HG03066 (cell line): ENCODE data around the gene WFDC8.

Experiments used
- ATAC-seq: cut with Tn5 transposase; IDR thresholded peaks from one replicate; pipeline ENCODE4 v1.9.1; 2021; ENCODE audit warnings: low read depth; ENCODE audit not compliant: unreplicated experiment

Gene WFDC8

DNA sequence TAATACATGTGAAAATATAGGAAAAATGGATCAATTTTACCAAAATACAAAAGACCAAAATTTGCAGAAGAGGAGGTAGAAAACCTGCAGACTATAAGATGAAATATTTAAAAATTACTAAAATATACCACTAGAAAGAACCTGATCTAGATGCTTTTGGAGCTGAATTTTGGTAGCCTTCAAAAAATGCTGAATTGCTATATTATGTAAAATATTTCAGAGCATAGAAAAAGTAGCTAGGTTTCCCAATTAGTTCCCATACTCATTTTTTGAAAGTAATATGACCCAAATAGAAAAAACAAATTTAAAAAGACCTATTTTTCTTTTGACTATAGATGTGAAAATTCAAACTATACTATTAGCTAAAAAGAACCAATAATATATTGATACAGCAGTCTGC is 28.3 kb downstream of the WFDC8 start:
- no peak for ATAC-seq

DNA sequence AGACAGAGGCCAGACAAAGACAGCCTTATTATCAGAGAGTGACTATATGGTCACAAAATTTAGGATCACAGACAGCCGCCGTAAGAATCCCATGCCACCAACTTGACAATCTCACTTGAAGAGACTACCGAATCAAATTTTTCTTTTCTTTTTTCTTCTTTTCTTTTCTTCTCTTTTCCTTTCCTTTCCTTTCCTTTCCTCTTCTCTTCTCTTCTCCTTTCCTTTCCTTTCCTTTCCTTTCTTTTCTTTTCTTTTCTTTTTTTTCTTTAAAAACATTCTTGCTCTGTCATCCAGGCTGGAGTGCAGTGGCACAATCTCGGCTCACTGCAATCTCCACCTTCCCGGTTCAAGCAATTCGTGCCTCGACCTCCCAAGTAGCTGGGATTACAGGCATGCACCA is 30.7 kb downstream of the WFDC8 start:
- no peak for ATAC-seq

- ATAC-seq, result no peak
Measured at GRCh38 chr20:45547206-45547770, 31.8 kb downstream of the WFDC8 start, which contains the start of gene EPPIN. TSS of gene EPPIN (minus strand) at chr20:45547401. CDS start at chr20:45547357, 44 bp downstream.

DNA sequence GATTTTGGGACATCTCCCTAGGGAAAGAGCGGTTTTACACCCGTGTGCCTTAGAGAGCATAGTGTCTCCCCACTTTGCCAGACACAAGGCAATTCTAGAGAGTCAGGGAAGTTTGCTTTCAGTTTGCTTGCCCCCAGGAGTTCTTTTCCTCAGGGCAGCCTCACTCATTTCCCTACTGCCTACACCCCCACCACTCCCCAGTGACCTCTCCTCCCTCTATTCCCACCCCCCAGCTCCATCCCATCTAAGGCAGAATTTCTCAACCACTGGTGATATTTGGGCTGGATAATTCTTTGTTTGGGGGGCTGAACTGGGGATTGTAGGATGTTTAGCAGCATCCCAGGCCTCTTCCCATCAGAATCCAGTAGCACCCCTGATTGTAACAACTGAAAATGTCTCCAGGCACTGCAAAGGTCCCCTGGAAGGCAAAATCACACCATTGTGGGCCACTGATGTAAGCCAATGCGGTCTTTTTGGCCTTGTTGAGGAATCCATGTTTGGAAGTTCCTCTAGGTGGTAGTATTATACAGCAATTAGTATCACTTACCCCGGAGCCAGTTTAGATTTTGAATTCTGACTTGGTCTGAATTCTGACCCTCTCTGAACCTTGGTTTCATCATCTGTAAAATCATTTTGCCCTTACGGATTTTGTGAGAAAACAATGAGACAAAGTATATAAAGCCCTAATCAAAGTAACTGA is 33.2 kb downstream of the WFDC8 start:
- ATAC-seq, result no peak

GRCh38 chr20:45545351-45545750 is 33.7 kb downstream of the WFDC8 start:
- ATAC-seq, result no peak

- ATAC-seq, result no peak
Measured at GRCh38 chr20:45539382-45539781, 39.7 kb downstream of the WFDC8 start, which contains the start of gene WFDC6. TSS of gene WFDC6 (minus strand) at chr20:45539482. CDS start at chr20:45539407, 75 bp downstream.

- no peak for ATAC-seq
Measured at GRCh38 chr20:45538209-45538799, 40.8 kb downstream of the WFDC8 start.

- no peak for ATAC-seq
Measured at GRCh38 chr20:45527294-45527693, 51.8 kb downstream of the WFDC8 start.

DNA sequence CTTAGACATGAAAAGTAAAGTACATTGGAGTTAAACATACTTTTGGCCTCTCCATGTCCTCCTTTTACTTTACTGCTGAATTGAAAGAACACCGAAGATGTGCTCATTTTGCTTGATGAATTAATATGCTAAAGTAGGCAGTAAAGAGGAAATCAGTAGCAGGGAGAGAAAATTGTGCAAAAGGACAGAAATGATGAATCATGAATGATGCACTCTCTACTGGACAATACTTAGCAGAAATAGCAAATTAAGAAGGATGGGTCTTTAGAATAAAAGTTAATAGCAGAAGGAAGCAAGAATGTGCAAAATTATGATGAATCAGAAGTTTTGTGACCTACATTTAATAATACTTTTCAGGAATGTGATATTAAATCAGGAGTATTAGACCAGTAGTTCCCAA is 55.3 kb downstream of the WFDC8 start:
- no peak for ATAC-seq

DNA sequence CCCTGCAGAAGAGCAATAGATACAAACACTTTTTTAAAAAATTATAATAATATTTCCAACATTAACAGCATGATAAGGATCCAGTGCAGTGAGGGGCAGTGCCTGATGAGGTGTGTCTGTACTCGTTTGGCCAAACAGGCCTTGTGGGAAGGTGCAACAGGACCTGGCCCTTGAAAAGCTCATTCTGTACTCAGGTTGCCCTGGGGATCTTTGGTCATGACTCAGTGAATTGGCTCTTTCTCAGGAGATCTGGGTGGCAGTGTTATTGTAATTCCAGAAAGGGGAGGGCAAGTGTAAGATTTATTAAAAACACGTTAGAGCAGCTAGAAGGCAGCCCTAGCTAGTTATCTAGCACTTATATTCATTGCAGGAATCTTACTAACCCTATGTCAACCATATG is 60.8 kb downstream of the WFDC8 start:
- ATAC-seq, result no peak

GRCh38 chr20:45515147-45515913 is 63.8 kb downstream of the WFDC8 start, which contains the start of gene SPINT3:
TSS of gene SPINT3 (minus strand) at chr20:45515622. CDS start at chr20:45515608, 14 bp downstream.
- no peak for ATAC-seq

DNA sequence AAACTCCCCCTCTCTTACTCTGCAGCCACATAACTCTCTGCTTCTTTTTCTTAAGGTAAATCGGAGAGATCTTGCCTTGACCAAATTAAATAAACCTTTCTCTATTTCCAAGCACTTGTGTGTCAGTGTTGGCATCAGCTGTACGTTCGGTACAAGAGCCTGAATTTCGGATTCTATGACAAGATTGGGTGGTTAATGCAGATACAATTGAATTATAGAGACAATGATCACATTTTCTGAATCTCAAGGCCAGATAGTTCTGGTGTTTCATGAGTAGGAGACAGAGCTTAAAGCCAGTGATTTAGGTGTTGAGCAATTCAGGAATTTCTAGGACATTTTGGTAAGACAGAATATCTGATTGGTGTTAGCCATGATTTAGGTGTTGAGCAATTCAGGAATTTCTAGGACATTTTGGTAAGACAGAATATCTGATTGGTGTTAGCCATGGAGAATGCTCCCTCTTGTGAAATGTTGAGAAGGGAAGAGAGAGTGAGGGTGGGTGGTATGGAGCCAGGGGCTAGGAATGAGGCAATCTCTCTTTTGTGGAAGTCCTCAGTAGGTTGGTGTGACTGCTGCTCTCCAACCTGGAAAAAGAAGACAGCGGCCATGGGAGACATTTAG is 68.7 kb downstream of the WFDC8 start:
- ATAC-seq, result no peak

DNA sequence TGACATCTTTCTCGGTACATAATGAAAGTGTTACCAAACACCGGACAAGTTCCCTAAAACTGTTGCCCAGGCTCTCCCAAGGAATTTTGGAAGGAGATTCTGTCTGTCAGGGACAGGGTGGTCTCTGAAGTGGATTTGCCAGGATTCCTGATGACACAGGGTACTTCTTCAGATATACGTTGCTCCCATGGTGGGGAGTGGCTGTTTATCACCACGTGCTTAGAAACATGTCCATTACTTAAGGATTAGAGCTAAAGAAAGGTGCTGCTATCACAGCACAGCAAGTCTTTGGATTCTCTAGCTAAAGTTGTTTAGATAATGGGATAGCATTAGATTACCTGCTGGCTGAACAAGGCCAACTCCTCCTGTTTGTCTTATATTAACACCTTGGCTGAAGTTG is 70.0 kb downstream of the WFDC8 start:
- ATAC-seq, result no peak

DNA sequence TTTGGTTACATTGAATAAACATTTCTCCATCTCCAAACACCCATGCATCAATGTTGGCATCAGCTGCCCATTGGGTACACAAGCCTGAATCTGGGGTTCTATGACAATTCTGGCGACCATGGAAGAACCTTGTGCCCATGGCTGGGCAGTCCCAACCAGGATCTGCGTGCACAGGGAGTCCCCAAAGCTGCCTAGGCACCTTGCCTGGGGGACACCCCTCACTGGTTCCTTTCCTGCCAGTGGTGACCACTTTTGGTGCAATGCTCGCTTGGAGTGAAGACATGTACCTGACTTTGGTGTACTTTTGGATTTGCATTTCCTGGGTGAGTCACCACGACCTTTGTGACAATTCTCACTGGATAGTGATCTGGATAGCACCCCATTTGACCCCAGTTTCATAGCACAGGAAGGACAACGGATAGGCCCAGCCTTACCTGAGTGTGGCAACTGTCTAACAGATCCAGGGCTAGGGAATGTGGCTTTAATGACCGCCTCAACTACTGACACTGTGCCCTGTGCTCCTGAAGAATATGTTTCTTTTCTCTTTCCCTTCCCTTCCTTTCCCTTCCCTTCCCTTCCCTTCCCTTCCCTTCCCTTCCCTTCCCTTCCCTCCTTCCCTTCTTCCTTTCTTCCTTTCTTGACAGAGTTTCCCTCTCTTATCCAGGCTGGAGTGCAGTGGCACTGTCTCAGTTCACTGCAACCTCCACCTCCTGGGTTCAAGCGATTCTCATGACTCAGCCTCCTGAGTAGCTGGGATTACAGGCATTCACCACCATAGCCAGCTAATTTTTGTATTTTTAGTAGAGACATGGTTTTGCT is 70.8 kb downstream of the WFDC8 start:
- ATAC-seq, result no peak

DNA sequence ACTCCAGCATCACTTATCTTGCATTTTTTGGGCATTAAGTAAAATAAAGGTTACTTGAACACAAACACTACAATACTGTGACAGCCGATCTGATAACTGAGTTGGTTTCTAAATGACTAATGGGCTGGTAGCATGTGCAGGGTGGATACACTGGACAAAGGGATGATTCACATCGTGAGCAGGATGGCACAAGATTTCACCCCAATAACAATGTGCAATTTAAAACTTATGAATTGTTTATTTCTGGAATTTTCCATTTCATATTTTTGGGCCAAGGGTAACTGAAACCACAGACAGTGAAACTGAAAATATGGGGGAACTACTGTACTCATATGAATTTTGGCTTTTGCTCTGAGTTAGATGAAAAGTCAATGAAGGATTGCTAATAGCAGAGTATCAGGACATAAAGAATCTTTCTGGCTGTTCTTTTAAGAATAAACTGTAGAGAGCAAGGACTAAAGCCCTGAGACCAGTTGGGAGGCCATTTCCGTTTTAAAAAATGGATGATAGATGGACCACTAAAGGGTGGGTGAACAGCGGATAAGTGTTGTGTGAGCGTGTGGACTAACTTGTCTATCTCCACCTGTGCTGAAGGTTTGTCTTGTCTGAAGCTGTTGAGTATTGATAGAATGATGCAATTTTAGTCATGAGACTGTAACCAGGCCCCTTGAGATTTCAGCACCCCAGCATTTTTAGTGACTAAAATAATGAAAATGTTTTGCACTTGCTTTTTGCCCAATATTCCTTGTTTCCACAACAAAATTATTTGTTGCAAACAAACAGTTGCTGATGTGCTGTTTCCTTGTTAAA is 71.9 kb downstream of the WFDC8 start:
- no peak for ATAC-seq

DNA sequence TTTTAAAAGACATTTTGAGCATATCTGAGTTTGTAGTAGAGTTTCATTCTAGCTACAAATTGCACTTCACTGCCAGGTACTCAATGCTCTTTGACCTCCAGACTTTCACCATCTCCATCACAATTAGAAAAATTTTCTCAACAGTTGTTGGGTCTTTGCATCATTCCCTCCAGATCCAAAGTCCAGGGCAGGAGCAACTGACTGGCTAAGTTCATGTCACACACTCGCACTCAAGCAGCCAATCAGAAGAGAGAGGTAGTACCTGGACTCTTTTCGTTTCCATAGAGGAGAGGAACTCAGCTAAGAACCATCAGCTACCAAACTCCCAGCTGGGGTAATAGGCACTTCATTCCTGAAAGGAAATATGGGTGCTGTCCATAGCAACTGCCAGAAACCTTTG is 72.7 kb downstream of the WFDC8 start:
- no peak for ATAC-seq

- ATAC-seq, result no peak
Measured at GRCh38 chr20:45503403-45503802, 75.7 kb downstream of the WFDC8 start.

DNA sequence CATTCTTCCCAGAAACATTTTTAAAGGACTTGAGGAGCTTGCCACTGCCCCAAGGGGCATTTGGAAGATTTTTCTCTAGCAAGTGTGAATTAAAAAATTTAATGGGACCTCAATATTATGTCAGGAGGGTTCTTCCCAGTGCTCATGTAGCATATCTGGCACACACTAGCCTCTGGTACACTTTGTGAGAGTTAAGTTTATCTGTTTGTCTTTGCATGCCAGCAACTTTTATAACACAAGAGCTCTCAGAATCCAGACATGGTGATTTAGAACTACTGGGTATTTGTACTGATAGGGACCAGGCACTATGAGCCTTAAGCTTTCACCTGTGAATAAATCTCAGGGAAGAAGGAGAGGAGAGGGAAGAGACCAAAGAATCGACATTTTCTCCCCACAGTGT is 76.5 kb downstream of the WFDC8 start:
- ATAC-seq, result no peak
